Tibial nerve (tissue), 4 donors: ENCODE results near the gene PCDHA11. TPM values are rescaled to one million over a fixed set of nuclear protein-coding genes. Genes with fewer than 3 reads are reported as not detected.

Experiments
- DNase-seq, 2 donors: peaks; one replicate each; pipeline ENCODE4 v3.0.0-alpha.2; 2019; ENCODE audit warnings: low spot score in 2 of 2
- H3K27ac ChIP-seq, 4 donors: fragments of 200-600 bp; sonication (generic) in 3 of 4; one replicate each; pipeline ENCODE4 v1.5.1; 2017 to 2019; ENCODE audit warnings: mild to moderate bottlenecking in 1 of 4
- H3K27me3 ChIP-seq, 2 donors: fragments of 200-600 bp; sonication (generic) in 1 of 2; one replicate each; pipeline versions ENCODE4 v1.5.1 to v1.6.0; 2017 to 2019
- H3K36me3 ChIP-seq, 3 donors: fragments of 200-600 bp; sonication (generic); one replicate each; pipeline ENCODE4 v1.5.1; 2018 to 2019
- H3K4me1 ChIP-seq, 4 donors: fragments of 200-600 bp; sonication (generic) in 3 of 4; one replicate each; pipeline ENCODE4 v1.5.1; 2017 to 2019
- H3K4me3 ChIP-seq, 4 donors: fragments of 200-600 bp; sonication (generic) in 3 of 4; one replicate each; pipeline ENCODE4 v1.5.1; 2017 to 2019; ENCODE audit warnings: mild to moderate bottlenecking in 1 of 4, moderate library complexity in 1 of 4
- H3K9me3 ChIP-seq, 4 donors: fragments of 200-600 bp; sonication (generic) in 3 of 4; one replicate each; pipeline ENCODE4 v1.5.1; 2017 to 2019
- EP300 ChIP-seq, 2 donors: sonication (generic); formaldehyde crosslinking; IDR thresholded peaks; one replicate each; pipeline ENCODE4 v1.6.1; 2017; ENCODE audit warnings: antibody characterized with exemption in 2 of 2, mild to moderate bottlenecking in 1 of 2
- POLR2A ChIP-seq, 2 donors: fragments of 450-650 bp; IDR thresholded peaks; one replicate each; pipeline ENCODE4 v1.6.1; 2017; ENCODE audit warnings: antibody characterized with exemption in 2 of 2, mild to moderate bottlenecking in 2 of 2, moderate library complexity in 2 of 2
- WGBS, 2 donors: methylation state at CpG; one replicate each; pipeline ENCODE4 v1.1.5; 2018; 5-methylcytosine and 5-hydroxymethylcytosine counted together
- total RNA-seq, 4 donors: library from RNA; depleted of rRNA; stranded (reverse); fragments of >200 nt; gene quantifications; one replicate each; pipeline ENCODE4 v1.1.0, GENCODE V29; 2016
- TF ChIP-seq, protein P1 (sequence below), 5 experiments: fragments of 200-600 bp in 3 of 5; fragments of 450-650 bp in 2 of 5; sonication (generic) in 3 of 5; IDR thresholded peaks; one replicate each; pipeline ENCODE4 v1.5.1; 2016 to 2019; ENCODE audit warnings: antibody characterized with exemption in 5 of 5, mild to moderate bottlenecking in 3 of 5, moderate library complexity in 2 of 5

PCDHA11 gene
- total RNA-seq, 4 donors from 2014 or later, result 0.60 to 1.3 (median 0.91) TPM

DNA sequence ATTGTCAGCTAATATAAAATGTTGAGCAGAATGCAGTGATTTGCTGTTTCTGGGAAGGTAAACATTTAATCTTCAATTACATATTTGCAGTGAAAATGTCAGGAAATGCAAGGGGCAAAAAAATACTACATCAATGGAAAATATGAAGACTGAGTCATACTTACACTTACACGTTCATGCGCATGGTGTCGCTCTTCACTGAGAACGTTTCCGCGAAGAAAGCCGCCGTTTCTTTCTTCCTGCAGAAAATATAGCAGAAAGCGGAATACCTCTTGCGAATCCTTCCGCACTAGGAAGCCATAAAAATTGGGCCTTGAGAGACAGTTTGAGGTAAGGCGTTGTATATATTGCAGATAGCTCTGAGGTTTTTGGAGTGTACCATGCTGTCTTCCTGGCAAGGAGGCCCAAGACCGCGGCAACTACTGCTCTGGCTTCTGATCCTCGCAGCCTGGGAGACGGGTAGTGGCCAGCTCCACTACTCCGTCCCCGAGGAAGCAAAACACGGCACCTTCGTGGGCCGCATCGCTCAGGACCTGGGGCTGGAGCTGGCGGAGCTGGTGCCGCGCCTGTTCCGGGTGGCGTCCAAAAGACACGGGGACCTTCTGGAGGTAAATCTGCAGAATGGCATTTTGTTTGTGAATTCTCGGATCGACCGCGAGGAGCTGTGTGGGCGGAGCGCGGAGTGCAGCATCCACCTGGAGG lies 13.3 kb downstream of the PCDHA11 start, which contains the start of gene PCDHA13:
PCDHA13 (plus strand) TSS at position 236 of the 702 bp plus-strand sequence; CDS start at position 381, 145 bp downstream.
- H3K27ac ChIP-seq, result no peak within 1 kb of the TSS
- peak within 1 kb of the TSS in 3 of 4 donors; percentile 7 to 35 (median 7) for H3K4me3 ChIP-seq
- WGBS, 2 donors, result 7 to 12% methylated on average over 26 to 35 of the region's 35 CpGs
- no peaks in the 10 kb centered on the region for H3K4me1 ChIP-seq
- H3K36me3 ChIP-seq, result no peaks in the 10 kb centered on the region
- DNase-seq, result no peak
- H3K27me3 ChIP-seq, result no peaks in the 10 kb centered on the region
- peaks cover 0 to 54% (median 5%) of the 10 kb centered on the region in 4 donors for H3K9me3 ChIP-seq
- no peak for TF ChIP-seq EP300 (IDR thresholded peaks at IDR 0.05)
- TF ChIP-seq, protein P1, sequence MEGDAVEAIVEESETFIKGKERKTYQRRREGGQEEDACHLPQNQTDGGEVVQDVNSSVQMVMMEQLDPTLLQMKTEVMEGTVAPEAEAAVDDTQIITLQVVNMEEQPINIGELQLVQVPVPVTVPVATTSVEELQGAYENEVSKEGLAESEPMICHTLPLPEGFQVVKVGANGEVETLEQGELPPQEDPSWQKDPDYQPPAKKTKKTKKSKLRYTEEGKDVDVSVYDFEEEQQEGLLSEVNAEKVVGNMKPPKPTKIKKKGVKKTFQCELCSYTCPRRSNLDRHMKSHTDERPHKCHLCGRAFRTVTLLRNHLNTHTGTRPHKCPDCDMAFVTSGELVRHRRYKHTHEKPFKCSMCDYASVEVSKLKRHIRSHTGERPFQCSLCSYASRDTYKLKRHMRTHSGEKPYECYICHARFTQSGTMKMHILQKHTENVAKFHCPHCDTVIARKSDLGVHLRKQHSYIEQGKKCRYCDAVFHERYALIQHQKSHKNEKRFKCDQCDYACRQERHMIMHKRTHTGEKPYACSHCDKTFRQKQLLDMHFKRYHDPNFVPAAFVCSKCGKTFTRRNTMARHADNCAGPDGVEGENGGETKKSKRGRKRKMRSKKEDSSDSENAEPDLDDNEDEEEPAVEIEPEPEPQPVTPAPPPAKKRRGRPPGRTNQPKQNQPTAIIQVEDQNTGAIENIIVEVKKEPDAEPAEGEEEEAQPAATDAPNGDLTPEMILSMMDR (IDR thresholded peaks at IDR 0.05), result peak in 3 of 5 experiments; percentile 24 to 42 (median 33)
- TF ChIP-seq POLR2A (IDR thresholded peaks at IDR 0.05), result no peak

DNA sequence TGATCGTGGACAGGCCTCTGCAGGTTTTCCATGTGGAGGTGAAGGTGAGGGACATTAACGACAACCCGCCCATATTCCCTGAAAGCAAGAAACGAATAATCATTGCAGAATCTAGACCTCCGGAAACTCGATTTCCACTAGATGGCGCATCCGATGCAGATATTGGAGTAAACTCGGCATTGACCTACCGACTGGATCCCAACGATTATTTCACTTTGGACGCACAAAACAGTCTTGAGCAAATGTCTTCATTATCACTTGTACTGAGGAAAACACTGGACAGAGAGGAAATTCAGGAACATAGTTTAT lies 13.8 kb downstream of the PCDHA11 start:
- no peak for TF ChIP-seq POLR2A (IDR thresholded peaks at IDR 0.05)
- TF ChIP-seq, protein P1 (IDR thresholded peaks at IDR 0.05), result peak in 1 of 5 experiments; percentile 18
- no peaks in the 10 kb centered on the region for H3K4me1 ChIP-seq
- H3K4me3 ChIP-seq, result peak overlapping the region in 2 of 4 donors; percentile 7 to 35
- H3K36me3 ChIP-seq, result no peaks in the 10 kb centered on the region
- H3K27ac ChIP-seq, result no peak overlapping the region
- no peaks in the 10 kb centered on the region for H3K27me3 ChIP-seq
- WGBS, 2 donors, result 13 to 20% methylated on average over 12 of the region's 12 CpGs
- peaks cover 0 to 52% (median 5%) of the 10 kb centered on the region in 4 donors for H3K9me3 ChIP-seq
- peak in 1 of 2 donors; percentile 32 for DNase-seq

DNA sequence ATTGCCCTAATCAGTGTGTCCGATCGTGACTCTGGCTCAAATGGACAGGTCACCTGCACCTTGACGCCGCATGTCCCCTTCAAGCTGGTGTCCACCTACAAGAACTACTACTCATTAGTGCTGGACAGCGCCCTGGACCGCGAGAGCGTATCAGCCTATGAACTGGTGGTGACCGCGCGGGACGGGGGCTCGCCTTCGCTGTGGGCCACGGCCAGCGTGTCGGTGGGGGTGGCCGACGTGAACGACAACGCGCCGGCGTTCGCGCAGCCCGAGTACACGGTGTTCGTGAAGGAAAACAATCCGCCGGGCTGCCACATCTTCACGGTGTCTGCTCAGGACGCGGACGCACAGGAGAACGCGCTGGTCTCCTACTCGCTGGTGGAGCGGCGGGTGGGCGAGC lies 14.6 kb downstream of the PCDHA11 start:
- H3K4me1 ChIP-seq, result no peaks in the 10 kb centered on the region
- peaks cover 0 to 50% (median 5%) of the 10 kb centered on the region in 4 donors for H3K9me3 ChIP-seq
- TF ChIP-seq EP300 (IDR thresholded peaks at IDR 0.05), result no peak
- TF ChIP-seq, protein P1 (IDR thresholded peaks at IDR 0.05), result no peak
- DNase-seq, result no peak
- H3K4me3 ChIP-seq, result no peak overlapping the region
- no peaks in the 10 kb centered on the region for H3K27me3 ChIP-seq
- 40 to 54% methylated on average over 16 to 39 of the region's 41 CpGs for WGBS, 2 donors
- no peaks in the 10 kb centered on the region for H3K36me3 ChIP-seq
- H3K27ac ChIP-seq, result no peak overlapping the region

DNA sequence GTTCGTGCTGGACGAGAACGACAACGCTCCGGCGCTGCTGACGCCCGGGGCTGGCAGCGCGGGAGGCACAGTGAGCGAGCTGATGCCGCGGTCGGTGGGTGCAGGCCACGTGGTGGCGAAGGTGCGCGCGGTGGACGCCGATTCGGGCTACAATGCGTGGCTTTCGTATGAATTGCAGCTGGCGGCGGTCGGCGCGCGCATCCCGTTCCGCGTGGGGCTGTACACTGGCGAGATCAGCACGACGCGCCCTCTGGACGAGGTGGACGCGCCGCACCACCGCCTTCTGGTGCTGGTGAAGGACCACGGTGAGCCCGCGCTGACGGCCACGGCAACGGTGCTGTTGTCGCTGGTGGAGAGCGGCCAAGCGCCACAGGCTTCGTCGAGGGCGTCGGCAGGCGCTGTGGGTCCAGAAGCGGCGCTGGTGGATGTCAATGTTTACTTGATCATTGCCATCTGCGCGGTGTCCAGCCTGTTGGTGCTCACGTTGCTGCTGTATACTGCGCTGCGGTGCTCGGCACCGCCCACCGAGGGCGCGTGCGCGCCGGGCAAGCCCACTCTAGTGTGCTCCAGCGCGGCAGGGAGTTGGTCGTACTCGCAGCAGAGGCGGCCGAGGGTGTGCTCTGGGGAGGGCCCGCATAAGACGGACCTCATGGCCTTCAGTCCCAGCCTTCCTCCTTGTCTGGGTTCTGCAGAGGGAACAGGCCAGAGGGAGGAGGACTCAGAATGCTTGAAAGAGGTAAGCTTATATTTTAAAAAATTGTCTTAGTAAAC lies 15.4 kb downstream of the PCDHA11 start:
- Histone ChIP-seq H3K27me3 (no peaks in the 10 kb centered on the region), H3K9me3 (peaks cover 0 to 50% (median 5%) of the 10 kb centered on the region in 4 donors), H3K27ac (no peak overlapping the region), H3K36me3 (no peaks in the 10 kb centered on the region), H3K4me3 (no peak overlapping the region), H3K4me1 (no peaks in the 10 kb centered on the region)
- 42 to 49% methylated on average over 54 to 79 of the region's 79 CpGs for WGBS, 2 donors
- TF ChIP-seq, protein P1 (IDR thresholded peaks at IDR 0.05), result no peak
- TF ChIP-seq EP300 (IDR thresholded peaks at IDR 0.05), result no peak
- TF ChIP-seq POLR2A (IDR thresholded peaks at IDR 0.05), result no peak
- DNase-seq, result no peak

DNA sequence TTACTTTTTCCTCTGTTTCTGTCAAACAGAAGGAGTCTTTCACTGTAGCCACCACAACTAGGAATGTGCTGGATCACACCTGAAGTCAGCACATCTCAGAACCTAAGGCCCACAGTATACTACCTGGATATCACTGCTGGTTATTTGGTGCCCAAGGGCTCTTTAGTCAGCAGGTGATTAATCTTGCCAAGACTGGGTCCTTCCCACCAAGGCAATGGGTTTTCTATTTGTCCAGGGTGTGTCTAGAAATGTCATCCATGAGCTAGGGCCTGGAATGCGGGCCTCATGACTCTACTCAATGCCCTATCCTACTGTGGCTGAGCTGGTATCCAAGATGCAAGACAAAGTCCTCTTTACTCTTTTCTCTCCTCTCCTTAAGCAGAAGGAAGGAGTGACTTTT lies 47.6 kb downstream of the PCDHA11 start:
- no peaks in the 10 kb centered on the region for H3K27me3 ChIP-seq
- DNase-seq, result no peak
- H3K4me3 ChIP-seq, result no peak overlapping the region
- no peak overlapping the region for H3K27ac ChIP-seq
- TF ChIP-seq, protein P1 (IDR thresholded peaks at IDR 0.05), result no peak
- TF ChIP-seq EP300 (IDR thresholded peaks at IDR 0.05) (no peak), POLR2A (IDR thresholded peaks at IDR 0.05) (no peak)
- H3K9me3 ChIP-seq, result peaks cover 0 to 32% (median 0%) of the 10 kb centered on the region in 4 donors
- no peaks in the 10 kb centered on the region for H3K4me1 ChIP-seq
- no peaks in the 10 kb centered on the region for H3K36me3 ChIP-seq
- WGBS, 2 donors, result 94% methylated on average over 1 of the region's 1 CpG
